ENCODE data around the gene DOC2B.

DOC2B gene

DNA sequence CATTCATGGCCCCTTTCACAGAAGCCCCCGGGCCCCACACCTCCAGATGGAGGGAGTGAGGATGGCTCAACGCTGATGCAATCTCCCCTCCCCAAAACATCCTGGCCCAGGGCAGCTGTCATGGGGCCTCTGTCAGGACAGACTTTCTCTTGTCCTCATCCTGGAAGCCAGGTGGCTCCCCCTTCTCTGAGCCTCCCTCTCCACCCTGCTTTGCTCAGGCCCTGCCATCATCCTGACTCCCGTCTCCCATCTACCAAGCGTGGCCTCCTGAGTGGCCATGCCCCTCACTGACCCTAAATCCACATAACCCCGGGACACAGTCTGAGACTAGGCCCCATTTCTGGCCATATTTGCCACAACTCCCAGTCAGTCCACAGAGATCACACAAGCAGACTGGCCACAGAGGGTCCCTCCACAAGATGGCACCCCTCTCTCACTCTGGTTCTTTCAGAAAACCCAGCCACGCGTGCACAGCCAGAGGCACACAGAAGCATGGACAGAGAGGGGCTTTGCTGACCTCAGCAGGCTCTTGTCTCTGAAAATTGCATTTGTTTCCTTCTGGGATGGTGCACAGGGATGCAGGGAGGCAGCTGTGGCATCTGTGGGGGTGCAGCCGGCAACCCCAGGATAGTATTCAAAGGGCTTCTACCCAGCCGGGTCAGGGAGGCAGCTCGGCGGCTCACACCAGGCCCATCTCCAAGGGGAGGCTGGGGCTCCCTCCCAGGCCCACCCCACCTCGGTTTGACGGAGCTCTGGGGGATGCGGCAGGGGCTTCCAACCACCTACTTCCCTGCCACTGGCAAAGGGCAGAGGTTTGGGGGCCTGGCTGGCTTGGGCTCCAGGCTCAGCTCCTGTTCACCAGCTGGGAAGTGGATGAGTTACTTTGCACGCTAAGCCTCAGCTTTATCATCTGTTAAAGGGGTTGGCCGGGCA, 16.9 kb downstream of the DOC2B start:
- no peaks in the 10 kb centered on the region for H3K36me3 ChIP-seq (ENCODE audit: control insufficient read depth in 1 of 2, insufficient read depth in 2 of 2, low read length in 2 of 2)
- no peak overlapping the region for H3K4me3 ChIP-seq (ENCODE audit: low read depth in 1 of 2, low read length in 2 of 2)
- no peak overlapping the region for H3K27ac ChIP-seq (ENCODE audit: low read depth, low read length)
- no peaks in the 10 kb centered on the region for H3K27me3 ChIP-seq (ENCODE audit: control insufficient read depth in 1 of 2, insufficient read depth in 2 of 2, low read length in 2 of 2)
- no peaks in the 10 kb centered on the region for H3K9me3 ChIP-seq (ENCODE audit: control insufficient read depth in 1 of 2, low read length in 2 of 2)
- H3K9ac ChIP-seq (ENCODE audit: low read depth in 1 of 2, low read length in 2 of 2), result no peak overlapping the region
- no peaks in the 10 kb centered on the region for H3K4me1 ChIP-seq (ENCODE audit: control insufficient read depth in 1 of 2, insufficient read depth in 2 of 2, low read length in 2 of 2)

DNA sequence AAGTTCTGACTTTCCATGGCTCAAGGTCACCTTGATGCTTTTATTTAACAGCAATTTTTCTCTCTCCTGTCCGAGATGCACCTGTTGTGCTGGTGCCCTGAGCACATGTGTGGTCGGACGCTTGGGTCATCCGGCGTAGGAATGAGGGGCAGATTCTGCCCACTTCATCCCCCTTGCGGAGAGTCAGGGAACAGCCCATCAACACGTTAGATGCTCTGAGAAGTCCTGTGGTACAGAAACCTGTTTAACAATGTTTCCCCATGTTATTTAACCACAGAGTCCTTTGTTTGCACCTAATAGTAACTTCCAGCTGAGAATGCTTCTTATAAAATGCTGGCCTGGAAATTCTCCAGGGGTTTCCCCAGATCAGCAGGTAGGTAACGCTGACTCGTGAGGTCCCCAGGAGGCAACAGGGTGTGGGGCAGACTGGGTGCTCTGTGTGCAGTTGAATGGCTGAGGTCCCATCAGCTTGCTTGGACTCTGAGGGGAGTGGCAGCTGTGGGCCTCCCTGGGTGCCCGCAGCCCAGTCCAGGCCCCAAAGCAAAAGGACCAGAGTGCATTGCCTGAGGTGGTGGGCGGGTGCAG, 17.8 kb downstream of the DOC2B start:
- Histone ChIP-seq H3K36me3 (ENCODE audit: control insufficient read depth in 1 of 2, insufficient read depth in 2 of 2, low read length in 2 of 2) (no peaks in the 10 kb centered on the region), H3K4me3 (ENCODE audit: low read depth in 1 of 2, low read length in 2 of 2) (no peak overlapping the region), H3K9me3 (ENCODE audit: control insufficient read depth in 1 of 2, low read length in 2 of 2) (no peaks in the 10 kb centered on the region), H3K27ac (ENCODE audit: low read depth, low read length) (no peak overlapping the region), H3K9ac (ENCODE audit: low read depth in 1 of 2, low read length in 2 of 2) (no peak overlapping the region), H3K27me3 (ENCODE audit: control insufficient read depth in 1 of 2, insufficient read depth in 2 of 2, low read length in 2 of 2) (no peaks in the 10 kb centered on the region), H3K4me1 (ENCODE audit: control insufficient read depth in 1 of 2, insufficient read depth in 2 of 2, low read length in 2 of 2) (no peaks in the 10 kb centered on the region)

DNA sequence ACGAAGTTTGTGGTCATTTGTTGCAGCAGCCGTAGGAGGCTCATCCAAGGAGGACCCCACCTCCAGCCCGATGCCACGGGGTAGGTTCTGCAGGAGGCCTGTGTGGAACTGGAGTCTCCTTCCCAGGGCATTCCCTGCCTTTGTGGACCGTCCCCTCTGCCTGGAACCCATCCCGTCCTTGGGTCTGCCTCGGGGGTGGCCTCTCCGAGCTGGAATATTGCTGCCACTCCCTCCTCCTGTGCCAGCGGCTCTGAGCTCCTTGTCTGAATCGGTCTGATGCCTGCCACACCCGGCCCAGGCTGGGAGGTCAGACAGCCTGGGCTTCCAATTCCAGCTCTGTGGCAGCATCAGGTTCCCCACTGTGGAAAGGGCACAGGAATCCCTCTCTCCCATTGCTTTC, 18.8 kb downstream of the DOC2B start:
- no peak overlapping the region for H3K4me3 ChIP-seq (ENCODE audit: low read depth in 1 of 2, low read length in 2 of 2)
- no peaks in the 10 kb centered on the region for H3K4me1 ChIP-seq (ENCODE audit: control insufficient read depth in 1 of 2, insufficient read depth in 2 of 2, low read length in 2 of 2)
- no peak overlapping the region for H3K9ac ChIP-seq (ENCODE audit: low read depth in 1 of 2, low read length in 2 of 2)
- no peaks in the 10 kb centered on the region for H3K27me3 ChIP-seq (ENCODE audit: control insufficient read depth in 1 of 2, insufficient read depth in 2 of 2, low read length in 2 of 2)
- no peaks in the 10 kb centered on the region for H3K36me3 ChIP-seq (ENCODE audit: control insufficient read depth in 1 of 2, insufficient read depth in 2 of 2, low read length in 2 of 2)
- no peak overlapping the region for H3K27ac ChIP-seq (ENCODE audit: low read depth, low read length)
- no peaks in the 10 kb centered on the region for H3K9me3 ChIP-seq (ENCODE audit: control insufficient read depth in 1 of 2, low read length in 2 of 2)

GRCh38 chr17:161481-161880, 20.0 kb downstream of the DOC2B start:
- H3K27me3 ChIP-seq (ENCODE audit: control insufficient read depth in 1 of 2, insufficient read depth in 2 of 2, low read length in 2 of 2), result no peaks in the 10 kb centered on the region
- H3K9me3 ChIP-seq (ENCODE audit: control insufficient read depth in 1 of 2, low read length in 2 of 2), result no peaks in the 10 kb centered on the region
- H3K4me1 ChIP-seq (ENCODE audit: control insufficient read depth in 1 of 2, insufficient read depth in 2 of 2, low read length in 2 of 2), result no peaks in the 10 kb centered on the region
- H3K27ac ChIP-seq (ENCODE audit: low read depth, low read length), result no peak overlapping the region
- no peak overlapping the region for H3K9ac ChIP-seq (ENCODE audit: low read depth in 1 of 2, low read length in 2 of 2)
- no peak overlapping the region for H3K4me3 ChIP-seq (ENCODE audit: low read depth in 1 of 2, low read length in 2 of 2)
- no peaks in the 10 kb centered on the region for H3K36me3 ChIP-seq (ENCODE audit: control insufficient read depth in 1 of 2, insufficient read depth in 2 of 2, low read length in 2 of 2)

- Histone ChIP-seq H3K27me3 (ENCODE audit: control insufficient read depth in 1 of 2, insufficient read depth in 2 of 2, low read length in 2 of 2) (no peaks in the 10 kb centered on the region), H3K9me3 (ENCODE audit: control insufficient read depth in 1 of 2, low read length in 2 of 2) (no peaks in the 10 kb centered on the region), H3K4me1 (ENCODE audit: control insufficient read depth in 1 of 2, insufficient read depth in 2 of 2, low read length in 2 of 2) (no peaks in the 10 kb centered on the region), H3K4me3 (ENCODE audit: low read depth in 1 of 2, low read length in 2 of 2) (no peak overlapping the region), H3K36me3 (ENCODE audit: control insufficient read depth in 1 of 2, insufficient read depth in 2 of 2, low read length in 2 of 2) (no peaks in the 10 kb centered on the region), H3K9ac (ENCODE audit: low read depth in 1 of 2, low read length in 2 of 2) (no peak overlapping the region), H3K27ac (ENCODE audit: low read depth, low read length) (no peak overlapping the region)
Measured at GRCh38 chr17:160336-160735, 21.1 kb downstream of the DOC2B start.

DNA sequence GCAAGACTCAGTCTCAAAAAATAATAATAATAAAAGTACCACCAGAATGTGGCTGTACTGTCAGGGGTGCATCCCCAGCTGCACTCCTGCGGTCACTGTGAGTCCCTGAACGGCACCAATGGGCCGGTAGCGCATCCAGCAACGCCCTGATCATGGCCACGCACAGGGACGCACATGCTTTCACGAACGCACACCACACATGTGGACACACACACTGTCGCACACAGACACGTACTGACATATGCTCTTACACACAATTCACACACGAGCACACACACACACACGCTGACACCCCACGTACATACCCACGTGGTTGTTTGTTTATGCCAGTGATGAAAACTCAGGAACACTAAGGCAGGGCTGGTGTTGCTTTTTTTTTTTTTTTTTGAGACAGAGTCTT, 21.8 kb downstream of the DOC2B start:
- no peaks in the 10 kb centered on the region for H3K36me3 ChIP-seq (ENCODE audit: control insufficient read depth in 1 of 2, insufficient read depth in 2 of 2, low read length in 2 of 2)
- H3K9ac ChIP-seq (ENCODE audit: low read depth in 1 of 2, low read length in 2 of 2), result no peak overlapping the region
- no peaks in the 10 kb centered on the region for H3K4me1 ChIP-seq (ENCODE audit: control insufficient read depth in 1 of 2, insufficient read depth in 2 of 2, low read length in 2 of 2)
- H3K4me3 ChIP-seq (ENCODE audit: low read depth in 1 of 2, low read length in 2 of 2), result no peak overlapping the region
- no peaks in the 10 kb centered on the region for H3K27me3 ChIP-seq (ENCODE audit: control insufficient read depth in 1 of 2, insufficient read depth in 2 of 2, low read length in 2 of 2)
- H3K27ac ChIP-seq (ENCODE audit: low read depth, low read length), result no peak overlapping the region
- no peaks in the 10 kb centered on the region for H3K9me3 ChIP-seq (ENCODE audit: control insufficient read depth in 1 of 2, low read length in 2 of 2)

- H3K4me3 ChIP-seq (ENCODE audit: low read depth in 1 of 2, low read length in 2 of 2), result no peak overlapping the region
- no peak overlapping the region for H3K27ac ChIP-seq (ENCODE audit: low read depth, low read length)
- no peaks in the 10 kb centered on the region for H3K36me3 ChIP-seq (ENCODE audit: control insufficient read depth in 1 of 2, insufficient read depth in 2 of 2, low read length in 2 of 2)
- no peak overlapping the region for H3K9ac ChIP-seq (ENCODE audit: low read depth in 1 of 2, low read length in 2 of 2)
- no peaks in the 10 kb centered on the region for H3K9me3 ChIP-seq (ENCODE audit: control insufficient read depth in 1 of 2, low read length in 2 of 2)
- H3K4me1 ChIP-seq (ENCODE audit: control insufficient read depth in 1 of 2, insufficient read depth in 2 of 2, low read length in 2 of 2), result no peaks in the 10 kb centered on the region
- H3K27me3 ChIP-seq (ENCODE audit: control insufficient read depth in 1 of 2, insufficient read depth in 2 of 2, low read length in 2 of 2), result no peaks in the 10 kb centered on the region
Measured at GRCh38 chr17:158379-158778, 23.1 kb downstream of the DOC2B start.

- Histone ChIP-seq H3K9ac (ENCODE audit: low read depth in 1 of 2, low read length in 2 of 2) (no peak overlapping the region), H3K27me3 (ENCODE audit: control insufficient read depth in 1 of 2, insufficient read depth in 2 of 2, low read length in 2 of 2) (no peaks in the 10 kb centered on the region), H3K36me3 (ENCODE audit: control insufficient read depth in 1 of 2, insufficient read depth in 2 of 2, low read length in 2 of 2) (no peaks in the 10 kb centered on the region), H3K4me1 (ENCODE audit: control insufficient read depth in 1 of 2, insufficient read depth in 2 of 2, low read length in 2 of 2) (no peaks in the 10 kb centered on the region), H3K4me3 (ENCODE audit: low read depth in 1 of 2, low read length in 2 of 2) (no peak overlapping the region), H3K27ac (ENCODE audit: low read depth, low read length) (no peak overlapping the region), H3K9me3 (ENCODE audit: control insufficient read depth in 1 of 2, low read length in 2 of 2) (no peaks in the 10 kb centered on the region)
Measured at GRCh38 chr17:157901-158300, 23.5 kb downstream of the DOC2B start.

DNA sequence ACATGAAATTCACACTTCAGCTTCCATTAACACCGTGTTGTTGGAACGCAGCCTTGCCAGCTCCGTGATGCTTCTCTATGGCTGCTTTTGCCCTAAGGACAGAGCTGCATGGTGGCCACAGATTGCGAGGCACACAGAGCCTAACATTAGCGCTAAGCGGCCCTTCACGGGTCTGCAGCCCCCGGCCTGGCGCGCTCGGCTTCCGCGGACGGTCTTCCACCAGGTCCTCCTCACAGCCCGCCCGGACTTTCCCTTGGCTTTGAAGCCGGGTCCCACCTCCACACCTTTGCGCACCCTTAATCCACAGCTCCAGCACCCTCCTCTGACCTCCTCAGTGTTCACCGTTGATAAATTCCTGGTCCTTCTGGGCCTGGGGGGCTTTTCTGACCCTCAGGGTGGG, 24.5 kb downstream of the DOC2B start:
- H3K4me3 ChIP-seq (ENCODE audit: low read depth in 1 of 2, low read length in 2 of 2), result no peak overlapping the region
- no peaks in the 10 kb centered on the region for H3K27me3 ChIP-seq (ENCODE audit: control insufficient read depth in 1 of 2, insufficient read depth in 2 of 2, low read length in 2 of 2)
- no peaks in the 10 kb centered on the region for H3K9me3 ChIP-seq (ENCODE audit: control insufficient read depth in 1 of 2, low read length in 2 of 2)
- H3K27ac ChIP-seq (ENCODE audit: low read depth, low read length), result no peak overlapping the region
- no peaks in the 10 kb centered on the region for H3K36me3 ChIP-seq (ENCODE audit: control insufficient read depth in 1 of 2, insufficient read depth in 2 of 2, low read length in 2 of 2)
- no peak overlapping the region for H3K9ac ChIP-seq (ENCODE audit: low read depth in 1 of 2, low read length in 2 of 2)
- H3K4me1 ChIP-seq (ENCODE audit: control insufficient read depth in 1 of 2, insufficient read depth in 2 of 2, low read length in 2 of 2), result no peaks in the 10 kb centered on the region

GRCh38 chr17:156094-156621, 25.3 kb downstream of the DOC2B start:
- no peaks in the 10 kb centered on the region for H3K36me3 ChIP-seq (ENCODE audit: control insufficient read depth in 1 of 2, insufficient read depth in 2 of 2, low read length in 2 of 2)
- no peak overlapping the region for H3K4me3 ChIP-seq (ENCODE audit: low read depth in 1 of 2, low read length in 2 of 2)
- no peaks in the 10 kb centered on the region for H3K9me3 ChIP-seq (ENCODE audit: control insufficient read depth in 1 of 2, low read length in 2 of 2)
- no peaks in the 10 kb centered on the region for H3K4me1 ChIP-seq (ENCODE audit: control insufficient read depth in 1 of 2, insufficient read depth in 2 of 2, low read length in 2 of 2)
- no peaks in the 10 kb centered on the region for H3K27me3 ChIP-seq (ENCODE audit: control insufficient read depth in 1 of 2, insufficient read depth in 2 of 2, low read length in 2 of 2)
- H3K9ac ChIP-seq (ENCODE audit: low read depth in 1 of 2, low read length in 2 of 2), result no peak overlapping the region
- no peak overlapping the region for H3K27ac ChIP-seq (ENCODE audit: low read depth, low read length)
